Testis (tissue), 2 donors: ENCODE measurements around the gene RBM22.

ENCODE experiments used
- POLR2A ChIP-seq: fragments of 450-650 bp; IDR thresholded peaks from one replicate; pipeline ENCODE4 v1.6.1; 2017; ENCODE audit warnings: antibody characterized with exemption, mild to moderate bottlenecking, moderate library complexity
- TF ChIP-seq, protein P1 (sequence below), 3 experiments: fragments of 450-650 bp in 2 of 3; fragments of 200-600 bp in 1 of 3; sonication (generic) in 1 of 3; IDR thresholded peaks; one replicate each; pipeline ENCODE4 v1.5.1; 2016 to 2019; ENCODE audit warnings: antibody characterized with exemption in 3 of 3, mild to moderate bottlenecking in 2 of 3, moderate library complexity in 1 of 3

DNA sequence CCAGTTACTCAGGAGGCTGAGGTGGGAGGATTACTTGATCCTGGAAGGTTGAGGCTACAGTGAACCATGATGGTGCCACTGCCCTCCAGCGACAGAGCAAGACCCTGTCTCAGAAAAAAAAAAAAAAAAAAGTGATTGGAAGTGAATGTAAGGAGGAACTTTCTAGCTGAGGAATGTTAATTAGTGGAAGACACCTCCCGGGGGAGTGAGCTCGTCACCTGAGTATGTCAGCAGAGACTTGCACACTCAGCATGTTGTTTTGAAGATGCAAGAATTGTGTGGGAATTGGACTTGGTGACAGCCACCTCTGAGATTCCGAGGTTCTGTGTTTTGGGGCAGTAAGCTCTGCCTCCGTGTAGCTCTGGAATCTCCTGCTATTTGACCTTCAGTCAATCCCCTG lies 56.8 kb downstream of the RBM22 start:
- TF ChIP-seq, protein P1, sequence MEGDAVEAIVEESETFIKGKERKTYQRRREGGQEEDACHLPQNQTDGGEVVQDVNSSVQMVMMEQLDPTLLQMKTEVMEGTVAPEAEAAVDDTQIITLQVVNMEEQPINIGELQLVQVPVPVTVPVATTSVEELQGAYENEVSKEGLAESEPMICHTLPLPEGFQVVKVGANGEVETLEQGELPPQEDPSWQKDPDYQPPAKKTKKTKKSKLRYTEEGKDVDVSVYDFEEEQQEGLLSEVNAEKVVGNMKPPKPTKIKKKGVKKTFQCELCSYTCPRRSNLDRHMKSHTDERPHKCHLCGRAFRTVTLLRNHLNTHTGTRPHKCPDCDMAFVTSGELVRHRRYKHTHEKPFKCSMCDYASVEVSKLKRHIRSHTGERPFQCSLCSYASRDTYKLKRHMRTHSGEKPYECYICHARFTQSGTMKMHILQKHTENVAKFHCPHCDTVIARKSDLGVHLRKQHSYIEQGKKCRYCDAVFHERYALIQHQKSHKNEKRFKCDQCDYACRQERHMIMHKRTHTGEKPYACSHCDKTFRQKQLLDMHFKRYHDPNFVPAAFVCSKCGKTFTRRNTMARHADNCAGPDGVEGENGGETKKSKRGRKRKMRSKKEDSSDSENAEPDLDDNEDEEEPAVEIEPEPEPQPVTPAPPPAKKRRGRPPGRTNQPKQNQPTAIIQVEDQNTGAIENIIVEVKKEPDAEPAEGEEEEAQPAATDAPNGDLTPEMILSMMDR (IDR thresholded peaks at IDR 0.05) = no peak
- no peak for TF ChIP-seq POLR2A
